GM12878 (cell line): ENCODE data around the gene DNAJB11. TPM values are rescaled to one million over a fixed set of nuclear protein-coding genes. Genes with fewer than 3 reads are reported as not detected.

Experiments used
- ATAC-seq: fragments of 200-7000 bp; cut with Tn5 transposase; 3 replicates; pipeline ENCODE4 v1.9.1; 2020; ENCODE audit warnings: mild to moderate bottlenecking, moderate library complexity
- BruUV-seq: library from RNA; stranded (reverse); fragments of 400-500 nt; replicated peaks from 2 replicates; lab custom pipeline; 2021; lab: Mats Ljungman, UMichigan
- CTCF ChIA-PET: fragments of 300-600 bp; sonication (Branson Sonifier 250); formaldehyde crosslinking; extraction: SDS; loops from one replicate; lab custom pipeline; 2021; ENCODE audit warnings: inconsistent platforms; lab: Yijun Ruan, JAX
- POLR2A ChIA-PET: fragments of 350-600 bp; formaldehyde crosslinking; extraction: SDS; loops from one replicate; lab custom pipeline; 2021; ENCODE audit warnings: inconsistent platforms; lab: Charles Lee
- RAD21 ChIA-PET: fragments of 300-600 bp; sonication (Branson Sonifier 250); formaldehyde crosslinking; loops from one replicate; lab custom pipeline; 2023; ENCODE audit warnings: antibody characterized with exemption; ENCODE audit not compliant: unreplicated experiment; lab: Charles Lee
- SMC1A ChIA-PET: fragments of 300-600 bp; sonication (Branson Sonifier 250); formaldehyde crosslinking; loops from one replicate; lab custom pipeline; 2023; ENCODE audit not compliant: unreplicated experiment, uncharacterized antibody; lab: Charles Lee
- DNase-seq: peaks from one replicate; pipeline ENCODE4 v3.0.0-alpha.2; 2011; ENCODE audit warnings: low read depth, low spot score
- FAIRE-seq: peaks from 3 replicates; lab custom pipeline; 2011; peaks lifted over from hg19 to GRCh38; lab: Jason Lieb, UNC
- H2AFZ ChIP-seq: 2 replicates; pipeline ENCODE4 v1.6.0; 2011; ENCODE audit warnings: low read depth, low read length, control low read depth; ENCODE audit not compliant: control insufficient read depth
- H3K27ac ChIP-seq: 2 replicates; pipeline ENCODE4 v1.5.1; 2011; ENCODE audit warnings: control low read depth; ENCODE audit not compliant: control insufficient read depth, insufficient read depth
- H3K27me3 ChIP-seq, 2 experiments: replicated peaks in 1 of 2; 2 replicates each; pipeline versions ENCODE4 v1.6.0 to v1.6.1; 2011; ENCODE audit warnings: low read length in 1 of 2; ENCODE audit not compliant: control insufficient read depth in 2 of 2, insufficient read depth in 2 of 2
- H3K36me3 ChIP-seq, 2 experiments: 2 replicates each; pipeline ENCODE4 v1.5.1; 2011; ENCODE audit warnings: low read length in 1 of 2; ENCODE audit not compliant: control insufficient read depth in 2 of 2, insufficient read depth in 2 of 2
- H3K4me1 ChIP-seq: 2 replicates; pipeline ENCODE4 v1.6.1; 2011; ENCODE audit warnings: mild to moderate bottlenecking, low read length, moderate library complexity, mixed read lengths; ENCODE audit not compliant: control insufficient read depth, insufficient read depth
- H3K4me2 ChIP-seq: 2 replicates; pipeline ENCODE4 v1.6.0; 2011; ENCODE audit warnings: control low read depth; ENCODE audit not compliant: control insufficient read depth, insufficient read depth
- H3K4me3 ChIP-seq: fragments of 200-600 bp; sonication (generic); 2 replicates; pipeline ENCODE4 v1.5.1; 2016
- H3K79me2 ChIP-seq: 2 replicates; pipeline ENCODE4 v1.6.0; 2011; ENCODE audit warnings: low read length; ENCODE audit not compliant: control insufficient read depth, insufficient read depth
- H3K9ac ChIP-seq: 2 replicates; pipeline ENCODE4 v1.8.0; 2011; ENCODE audit warnings: low read length, control low read depth, mixed read lengths; ENCODE audit not compliant: control insufficient read depth, insufficient read depth
- H3K9me3 ChIP-seq: replicated peaks from 3 replicates; pipeline ENCODE4 v1.5.1; 2011; ENCODE audit warnings: mild to moderate bottlenecking, low read length; ENCODE audit not compliant: control insufficient read depth, insufficient read depth
- H4K20me1 ChIP-seq: 2 replicates; pipeline ENCODE4 v1.6.0; 2011; ENCODE audit not compliant: control insufficient read depth, insufficient read depth
- BMI1 ChIP-seq: fragments of 450-650 bp; IDR thresholded peaks from 2 replicates; pipeline ENCODE4 v1.6.1; 2016; ENCODE audit warnings: mild to moderate bottlenecking, moderate library complexity, borderline replicate concordance
- CBX3 ChIP-seq: fragments of 200-600 bp; sonication (generic); IDR thresholded peaks from 2 replicates; pipeline ENCODE4 v1.6.1; 2016; ENCODE audit warnings: low read depth, borderline replicate concordance
- CHD4 ChIP-seq: fragments of 200-600 bp; sonication (generic); IDR thresholded peaks from 2 replicates; pipeline ENCODE4 v1.6.1; 2016; ENCODE audit warnings: mild to moderate bottlenecking
- CREB1 ChIP-seq: IDR thresholded peaks from 2 replicates; pipeline ENCODE4 v1.6.1; 2012; ENCODE audit warnings: low read depth, mild to moderate bottlenecking, inconsistent platforms
- FOXK2 ChIP-seq: fragments of 450-650 bp; IDR thresholded peaks from 2 replicates; pipeline ENCODE4 v1.6.1; 2017; ENCODE audit warnings: mild to moderate bottlenecking, moderate library complexity
- IKZF2 ChIP-seq, 2 experiments: fragments of 450-650 bp; IDR thresholded peaks; 2 replicates each; pipeline ENCODE4 v1.6.1; 2017; ENCODE audit warnings: mild to moderate bottlenecking in 2 of 2, moderate library complexity in 2 of 2
- NFIC ChIP-seq: IDR thresholded peaks from 2 replicates; pipeline ENCODE4 v1.6.1; 2012; ENCODE audit warnings: low read depth, mild to moderate bottlenecking, inconsistent platforms, low read length, moderate library complexity
- RUNX3 ChIP-seq: IDR thresholded peaks from 2 replicates; pipeline ENCODE4 v1.6.1; 2012; ENCODE audit warnings: low read length, inconsistent platforms
- SP1 ChIP-seq: IDR thresholded peaks from one replicate; pipeline ENCODE4 v1.6.1; 2011; ENCODE audit warnings: low read depth, low read length
- ZNF687 ChIP-seq: fragments of 450-650 bp; IDR thresholded peaks from 2 replicates; pipeline ENCODE4 v1.6.1; 2017; ENCODE audit warnings: mild to moderate bottlenecking, moderate library complexity
- in situ Hi-C: fragments of 300-500 bp; cut with MboI; formaldehyde crosslinking; loops from 9 replicates; pipeline ENCODE4 v1.14.3; 2018; ENCODE audit warnings: mixed read lengths
- intact Hi-C: fragments of 100-400 bp; cut with micrococcal nuclease; formaldehyde crosslinking; loops from one replicate; pipeline ENCODE4 v1.14.2; 2022; ENCODE audit not compliant: unreplicated experiment
- polyA plus RNA-seq, 11 experiments: library from polyadenylated mRNA; depleted of rRNA in 4 of 11; unstranded in 6 of 11; stranded (reverse) in 5 of 11; fragments of >200 nt; fragmentation: Nextera tagmentation in 4 of 11; fragmentation: Illumina TruSeq in 1 of 11; extraction: Ambion mirVana in 4 of 11; extraction: Trizol in 1 of 11; gene quantifications; 1 replicate in 1 of 11; 2 replicates in 10 of 11; pipeline versions ENCODE4 v1.2.1 to v1.2.3, GENCODE V29; 2011 to 2016; ENCODE audit warnings: inconsistent platforms in 2 of 11, missing spikeins in 2 of 11, low read depth in 1 of 11
- total RNA-seq, 4 experiments: library from RNA; depleted of rRNA in 3 of 4; stranded (reverse); fragments of >200 nt in 3 of 4; fragmentation: Illumina TruSeq in 1 of 4; extraction: Trizol in 1 of 4; gene quantifications; 2 replicates each; pipeline versions ENCODE4 v1.2.1 to v1.2.3, GENCODE V29; 2013 to 2021

The DNAJB11 gene
- total and polyA plus RNA-seq, 10 of the 15 experiments (the other 5 are each of a cell fraction or from before 2014, with no cell fraction given): 16.2 to 135 (median 57.8) TPM

DNA sequence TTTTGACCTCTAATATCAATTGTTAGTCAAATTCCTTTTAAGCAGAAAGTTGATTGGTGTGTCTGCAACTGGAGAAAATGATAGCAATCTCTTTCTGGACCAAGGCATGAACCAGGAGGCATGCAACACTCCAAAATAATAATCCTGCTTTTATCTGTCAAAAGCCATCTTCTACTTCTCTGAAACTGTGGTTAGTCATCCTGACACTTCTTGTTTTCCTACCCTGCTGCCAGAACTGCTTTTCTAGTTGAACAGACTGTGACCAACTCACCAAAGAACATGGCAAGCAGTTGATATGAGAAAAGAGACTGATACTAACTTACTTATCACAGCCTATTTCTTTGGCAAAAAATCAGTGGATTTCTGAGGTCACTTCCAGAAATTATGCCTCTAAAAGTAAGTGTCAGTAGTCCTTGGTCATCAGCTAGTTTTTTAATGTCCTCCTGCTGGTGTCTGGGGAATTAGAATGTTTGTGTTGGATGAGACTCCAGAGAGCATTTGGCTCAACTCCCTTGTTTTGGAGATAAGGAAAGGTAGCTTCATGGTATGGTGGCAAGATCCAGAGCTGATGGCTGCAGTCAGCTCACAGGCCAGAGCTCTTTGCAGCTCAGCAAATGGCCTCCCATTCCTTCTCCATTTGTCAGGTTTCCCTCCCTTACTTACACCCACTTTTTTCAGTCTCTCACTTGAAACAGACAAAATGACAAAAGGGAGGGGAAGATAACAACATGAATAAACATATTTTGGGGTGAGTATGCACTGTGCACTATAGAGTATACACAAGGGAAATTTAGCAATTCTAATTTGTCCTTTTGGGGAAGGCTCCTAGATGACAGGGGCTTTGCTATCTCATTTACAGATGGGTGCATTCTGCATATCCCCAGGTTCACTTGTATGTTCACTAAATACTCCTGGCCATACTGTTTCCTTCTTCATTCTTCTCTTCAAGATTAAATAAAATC lies 33.4 kb upstream of the DNAJB11 start:
- no peak overlapping the region for H2AFZ ChIP-seq
- intact Hi-C loops (loop anchor here (5.0 to 10.0 kb wide), 2 partner anchors 75 to 432 kb away; partner anchors contain the start of gene ETV5), in situ Hi-C loops (loop anchor here (5.0 kb wide), 2 partner anchors 275 to 555 kb away; no protein-coding TSS in a partner anchor)
- H3K4me2 ChIP-seq: peak overlapping the region; percentile 28; the same call in 1 of the 2 replicates
- BruUV-seq: no TSS peak
- no peaks in the 10 kb centered on the region for H3K79me2 ChIP-seq
- H4K20me1 ChIP-seq: no peaks in the 10 kb centered on the region
- no peak for ATAC-seq
- H3K27ac ChIP-seq: peak overlapping the region; percentile 20
- H3K27me3 ChIP-seq: no peaks in the 10 kb centered on the region
- H3K4me3 ChIP-seq: no peak overlapping the region
- DNase-seq: no peak
- no peaks in the 10 kb centered on the region for H3K9me3 ChIP-seq
- RAD21 ChIA-PET: interaction anchor here (1.1 to 12.3 kb wide), 7 partner anchors 11 to 557 kb away, joined by 4 to 495 read pairs (median 133); partner anchors contain the start of gene TBCCD1
- CTCF ChIA-PET: interaction anchor here (0.6 to 14.3 kb wide), 11 partner anchors 14 to 594 kb away, joined by 3 to 847 read pairs (median 10); no protein-coding TSS in a partner anchor
- FAIRE-seq: no peak
- TF ChIP-seq SP1 (no peak), NFIC (peak; percentile 28; the same call in 1 of the 2 replicates), CREB1 (no peak), CBX3 (no peak), RUNX3 (peak; percentile 48; the same call in 1 of the 2 replicates), IKZF2 (IDR thresholded peaks at IDR 0.05) (0 out of 4 replicates have a peak, but pooled peaks of 1 of the 2 experiments have one; percentile 16), BMI1 (no peak), CHD4 (no peak), ZNF687 (no peak), FOXK2 (no peak)
- peaks cover 78% of the 10 kb centered on the region for H3K4me1 ChIP-seq
- no peaks in the 10 kb centered on the region; a peak in 1 of 4 replicates for H3K36me3 ChIP-seq
- SMC1A ChIA-PET: interaction anchor here (0.6 to 14.2 kb wide), 7 partner anchors 14 to 559 kb away, joined by 4 to 655 read pairs (median 17); no protein-coding TSS in a partner anchor
- no peak overlapping the region for H3K9ac ChIP-seq
- POLR2A ChIA-PET: interaction anchor here (1.0 to 3.1 kb wide), 6 partner anchors 11 to 282 kb away, joined by 3 to 16 read pairs (median 5); partner anchors contain the start of gene DNAJB11
